ENCODE results near the gene CELA3B.
"Not testable (repeated sequence)": the region's sequence is repeated elsewhere in the genome, so short reads cannot be mapped to it uniquely, and the experiment has no call there.

- not testable (repeated sequence) for TF ChIP-seq ZNF19 (tag by site-specific recombination; IDR thresholded peaks at IDR 0.05; ENCODE audit: low read depth); ZNF10 (tag by site-specific recombination; IDR thresholded peaks at IDR 0.05); ZNF76 (tag by site-specific recombination; IDR thresholded peaks at IDR 0.05; ENCODE audit: borderline replicate concordance, low read depth); ZNF366 (tag by site-specific recombination; conservative IDR thresholded peaks at IDR 0.05); ZNF660 (tag by site-specific recombination; IDR thresholded peaks at IDR 0.05); ZNF416 (tag by site-specific recombination; IDR thresholded peaks at IDR 0.05); ZNF341 (tag by site-specific recombination; IDR thresholded peaks at IDR 0.05; ENCODE audit: low read depth); PATZ1 (tag by site-specific recombination; IDR thresholded peaks at IDR 0.05)
- TF ChIP-seq, protein P1, sequence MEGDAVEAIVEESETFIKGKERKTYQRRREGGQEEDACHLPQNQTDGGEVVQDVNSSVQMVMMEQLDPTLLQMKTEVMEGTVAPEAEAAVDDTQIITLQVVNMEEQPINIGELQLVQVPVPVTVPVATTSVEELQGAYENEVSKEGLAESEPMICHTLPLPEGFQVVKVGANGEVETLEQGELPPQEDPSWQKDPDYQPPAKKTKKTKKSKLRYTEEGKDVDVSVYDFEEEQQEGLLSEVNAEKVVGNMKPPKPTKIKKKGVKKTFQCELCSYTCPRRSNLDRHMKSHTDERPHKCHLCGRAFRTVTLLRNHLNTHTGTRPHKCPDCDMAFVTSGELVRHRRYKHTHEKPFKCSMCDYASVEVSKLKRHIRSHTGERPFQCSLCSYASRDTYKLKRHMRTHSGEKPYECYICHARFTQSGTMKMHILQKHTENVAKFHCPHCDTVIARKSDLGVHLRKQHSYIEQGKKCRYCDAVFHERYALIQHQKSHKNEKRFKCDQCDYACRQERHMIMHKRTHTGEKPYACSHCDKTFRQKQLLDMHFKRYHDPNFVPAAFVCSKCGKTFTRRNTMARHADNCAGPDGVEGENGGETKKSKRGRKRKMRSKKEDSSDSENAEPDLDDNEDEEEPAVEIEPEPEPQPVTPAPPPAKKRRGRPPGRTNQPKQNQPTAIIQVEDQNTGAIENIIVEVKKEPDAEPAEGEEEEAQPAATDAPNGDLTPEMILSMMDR (tag by site-specific recombination; IDR thresholded peaks at IDR 0.05) = not testable (repeated sequence)
- TF ChIP-seq, protein P2, sequence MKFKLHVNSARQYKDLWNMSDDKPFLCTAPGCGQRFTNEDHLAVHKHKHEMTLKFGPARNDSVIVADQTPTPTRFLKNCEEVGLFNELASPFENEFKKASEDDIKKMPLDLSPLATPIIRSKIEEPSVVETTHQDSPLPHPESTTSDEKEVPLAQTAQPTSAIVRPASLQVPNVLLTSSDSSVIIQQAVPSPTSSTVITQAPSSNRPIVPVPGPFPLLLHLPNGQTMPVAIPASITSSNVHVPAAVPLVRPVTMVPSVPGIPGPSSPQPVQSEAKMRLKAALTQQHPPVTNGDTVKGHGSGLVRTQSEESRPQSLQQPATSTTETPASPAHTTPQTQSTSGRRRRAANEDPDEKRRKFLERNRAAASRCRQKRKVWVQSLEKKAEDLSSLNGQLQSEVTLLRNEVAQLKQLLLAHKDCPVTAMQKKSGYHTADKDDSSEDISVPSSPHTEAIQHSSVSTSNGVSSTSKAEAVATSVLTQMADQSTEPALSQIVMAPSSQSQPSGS (tag by site-specific recombination; IDR thresholded peaks at IDR 0.05; ENCODE audit: low read depth) = not testable (repeated sequence)
Observed at GRCh38 chr1:22014575-22015206, 37.9 kb downstream of the CELA3B start.

Data from HEK293 (cell line).